Fibroblast of villous mesenchyme (primary cell): ENCODE data around the gene CCDC8. TPM values are rescaled to one million over a fixed set of nuclear protein-coding genes. Genes with fewer than 3 reads are reported as not detected.

ENCODE experiments used
- DNase-seq: peaks from one replicate; pipeline ENCODE4 v3.0.0-alpha.2; 2010; ENCODE audit warnings: low read depth
- H3K4me3 ChIP-seq: 2 replicates; pipeline ENCODE4 v1.5.1; 2011; ENCODE audit warnings: low read depth, mild to moderate bottlenecking, low read length
- CTCF ChIP-seq: IDR thresholded peaks from 2 replicates; pipeline ENCODE4 v1.5.1; 2012; ENCODE audit warnings: low read depth, mild to moderate bottlenecking, low read length; ENCODE audit not compliant: insufficient read depth
- total RNA-seq: library from RNA; depleted of rRNA; stranded (reverse); fragments of >200 nt; gene quantifications from 2 replicates; pipeline ENCODE4 v1.2.3, GENCODE V29; 2012

Gene CCDC8
- total RNA-seq, 1 donor: 8.6 TPM

- no peak for DNase-seq
- H3K4me3 ChIP-seq: no peak overlapping the region
- no peak for TF ChIP-seq CTCF
These were observed 27.2 kb downstream of the CCDC8 start for GRCh38 chr19:46386151-46386550.

- H3K4me3 ChIP-seq: no peak overlapping the region
- TF ChIP-seq CTCF: no peak
These were observed 27.7 kb downstream of the CCDC8 start for GRCh38 chr19:46385636-46386035.

GRCh38 chr19:46384396-46384795 is 29.0 kb downstream of the CCDC8 start:
- no peak for DNase-seq
- TF ChIP-seq CTCF: no peak
- no peak overlapping the region for H3K4me3 ChIP-seq

More at GRCh38 chr19:46385636-46386035, 27.7 kb downstream of the CCDC8 start:
- no peak for DNase-seq

- DNase-seq: no peak
- TF ChIP-seq CTCF: no peak
- no peak overlapping the region for H3K4me3 ChIP-seq
These were observed 29.5 kb downstream of the CCDC8 start for GRCh38 chr19:46383846-46384245.

GRCh38 chr19:46383171-46383815 is 30.1 kb downstream of the CCDC8 start:
- TF ChIP-seq CTCF: no peak
- no peak for DNase-seq
- no peak overlapping the region for H3K4me3 ChIP-seq

GRCh38 chr19:46381756-46382345 is 31.5 kb downstream of the CCDC8 start:
- no peak for TF ChIP-seq CTCF
- DNase-seq: no peak
- H3K4me3 ChIP-seq: no peak overlapping the region
